Gastrocnemius medialis (tissue), 4 donors: ENCODE data around the gene MTMR4. TPM values are rescaled to one million over a fixed set of nuclear protein-coding genes. Genes with fewer than 3 reads are reported as not detected.

Experiments used
- ATAC-seq, 2 donors: fragments of 150-250 bp; one replicate each; pipeline ENCODE4 v1.9.1; 2016
- DNase-seq, 2 donors: peaks; one replicate each; pipeline ENCODE4 v3.0.0-alpha.2; 2019
- H3K27ac ChIP-seq, 4 donors: fragments of 200-600 bp; sonication (generic); 1 replicate in 1 of 4; 2 replicates in 3 of 4; pipeline ENCODE4 v1.5.1; 2016 to 2018; ENCODE audit warnings: mild to moderate bottlenecking in 2 of 4, moderate library complexity in 1 of 4
- H3K27me3 ChIP-seq, 3 donors: fragments of 200-600 bp; sonication (generic) in 2 of 3; 1 replicate in 1 of 3; 2 replicates in 2 of 3; pipeline versions ENCODE4 v1.5.1 to v1.6.0; 2016 to 2019; ENCODE audit warnings: mild to moderate bottlenecking in 1 of 3, moderate library complexity in 1 of 3
- H3K36me3 ChIP-seq, 2 donors: fragments of 200-600 bp; sonication (generic) in 1 of 2; one replicate each; pipeline ENCODE4 v1.5.1; 2017 to 2018
- H3K4me1 ChIP-seq, 2 donors: fragments of 200-600 bp; sonication (generic) in 1 of 2; one replicate each; pipeline ENCODE4 v1.5.1; 2016 to 2017; ENCODE audit warnings: mild to moderate bottlenecking in 2 of 2
- H3K4me3 ChIP-seq, 4 donors: fragments of 200-600 bp; sonication (generic) in 3 of 4; 1 replicate in 1 of 4; 2 replicates in 3 of 4; pipeline ENCODE4 v1.5.1; 2016 to 2019; ENCODE audit warnings: mild to moderate bottlenecking in 2 of 4
- H3K9me3 ChIP-seq, 3 donors: fragments of 200-600 bp; sonication (generic) in 2 of 3; 1 replicate in 1 of 3; 2 replicates in 2 of 3; pipeline ENCODE4 v1.5.1; 2016 to 2019
- CTCF ChIP-seq, 5 experiments: fragments of 450-650 bp in 3 of 5; fragments of 200-600 bp in 2 of 5; sonication (generic) in 2 of 5; IDR thresholded peaks in 4 of 5; conservative IDR thresholded peaks in 1 of 5; 1 replicate in 4 of 5; 2 replicates in 1 of 5; pipeline ENCODE4 v1.5.1; 2016 to 2019; ENCODE audit warnings: antibody characterized with exemption in 5 of 5, mild to moderate bottlenecking in 3 of 5, moderate library complexity in 3 of 5
- POLR2A ChIP-seq, 2 donors: fragments of 450-650 bp; IDR thresholded peaks; one replicate each; pipeline ENCODE4 v1.6.1; 2017; ENCODE audit warnings: antibody characterized with exemption in 2 of 2, mild to moderate bottlenecking in 2 of 2, moderate library complexity in 2 of 2
- in situ Hi-C, 4 donors: fragments of 200-750 bp; cut with MboI; loops; one replicate each; pipeline versions ENCODE4 v1.15.0 to v1.8.0; 2017; ENCODE audit warnings: low sequenced_read_pairs in 4 of 4
- intact Hi-C: fragments of 100-400 bp; cut with DNase I; formaldehyde crosslinking; loops from one replicate; pipeline ENCODE4 v1.15.1; 2023; ENCODE audit warnings: low total_unique reads
- total RNA-seq, 4 donors: library from RNA; depleted of rRNA; stranded (reverse); fragments of >200 nt; gene quantifications; one replicate each; pipeline versions ENCODE4 v1.1.0 to v1.2.3, GENCODE V29; 2016

Gene MTMR4
- total RNA-seq, 4 donors from 2014 or later, result 7.9 to 16.1 (median 11.1) TPM

GRCh38 chr17:58532555-58532951, 18.1 kb upstream of the MTMR4 start:
- H3K4me1 ChIP-seq, result peaks cover 6 to 7% of the 10 kb centered on the region in 2 donors
- in situ Hi-C loops (no loop called here), intact Hi-C loops (loop anchor here (5.0 kb wide), 1 partner anchor 160 kb away; the partner anchor contains the start of genes RAD51C and TEX14)
- H3K4me3 ChIP-seq, result peak overlapping the region; percentile 61 to 92 (median 66)
- no peaks in the 10 kb centered on the region for H3K9me3 ChIP-seq
- ATAC-seq, result peak in 1 of 2 donors; percentile 11
- no peaks in the 10 kb centered on the region for H3K36me3 ChIP-seq
- DNase-seq, result no peak
- no peak for TF ChIP-seq POLR2A (IDR thresholded peaks at IDR 0.05)
- peak overlapping the region in 2 of 4 donors; percentile 41 to 42 for H3K27ac ChIP-seq
- no peaks in the 10 kb centered on the region for H3K27me3 ChIP-seq

- DNase-seq (no peak), ATAC-seq (peak; percentile 57 to 76)
- Histone ChIP-seq H3K27me3 (no peaks in the 10 kb centered on the region), H3K36me3 (no peaks in the 10 kb centered on the region), H3K4me3 (peak overlapping the region; percentile 61 to 92 (median 66)), H3K9me3 (no peaks in the 10 kb centered on the region), H3K4me1 (peaks cover 6 to 7% of the 10 kb centered on the region in 2 donors), H3K27ac (peak overlapping the region in 3 of 4 donors; percentile 28 to 60 (median 41))
- TF ChIP-seq POLR2A (IDR thresholded peaks at IDR 0.05) (peak in 1 of 2 donors; percentile 17), CTCF (IDR thresholded peaks at IDR 0.05 in 4 of 5, conservative IDR thresholded peaks at IDR 0.05 in 1 of 5) (no peak)
- in situ Hi-C loops, result no loop called here
- intact Hi-C loops, result loop anchor here (5.0 kb wide), 1 partner anchor 160 kb away; the partner anchor contains the start of genes RAD51C and TEX14
Observed at GRCh38 chr17:58531661-58532554, 17.5 kb upstream of the MTMR4 start.

- no peak for DNase-seq
- Histone ChIP-seq H3K27me3 (no peaks in the 10 kb centered on the region), H3K36me3 (no peaks in the 10 kb centered on the region), H3K9me3 (no peaks in the 10 kb centered on the region), H3K4me1 (peaks cover 6 to 7% of the 10 kb centered on the region in 2 donors), H3K27ac (peak overlapping the region in 3 of 4 donors; percentile 27 to 60 (median 48)), H3K4me3 (peak overlapping the region in 3 of 4 donors; percentile 47 to 69 (median 61))
- intact Hi-C loops, result loop anchor here (5.0 kb wide), 1 partner anchor 161 kb away; the partner anchor contains the start of genes RAD51C and TEX14
- in situ Hi-C loops, result no loop called here
- ATAC-seq, result no peak
- TF ChIP-seq POLR2A (IDR thresholded peaks at IDR 0.05), result no peak
- TF ChIP-seq CTCF (IDR thresholded peaks at IDR 0.05 in 4 of 5, conservative IDR thresholded peaks at IDR 0.05 in 1 of 5), result no peak
Observed at GRCh38 chr17:58531122-58531521, 16.7 kb upstream of the MTMR4 start.

- H3K9me3 ChIP-seq, result no peaks in the 10 kb centered on the region
- TF ChIP-seq CTCF (IDR thresholded peaks at IDR 0.05 in 4 of 5, conservative IDR thresholded peaks at IDR 0.05 in 1 of 5), result no peak
- TF ChIP-seq POLR2A (IDR thresholded peaks at IDR 0.05), result no peak
- no peaks in the 10 kb centered on the region for H3K27me3 ChIP-seq
- no peak for ATAC-seq
- no peak for DNase-seq
- peak overlapping the region in 3 of 4 donors; percentile 9 to 60 (median 48) for H3K27ac ChIP-seq
- H3K4me3 ChIP-seq, result peak overlapping the region in 1 of 4 donors; percentile 61
- in situ Hi-C loops, result no loop called here
- peaks cover 6 to 7% of the 10 kb centered on the region in 2 donors for H3K4me1 ChIP-seq
- no peaks in the 10 kb centered on the region for H3K36me3 ChIP-seq
- intact Hi-C loops, result loop anchor here (5.0 kb wide), 1 partner anchor 162 kb away; the partner anchor contains the start of genes RAD51C and TEX14
Observed at GRCh38 chr17:58530655-58531054, 16.2 kb upstream of the MTMR4 start.

GRCh38 chr17:58529275-58529674, 14.8 kb upstream of the MTMR4 start:
- no peak for ATAC-seq
- in situ Hi-C loops, result loop anchor here in 2 of 4 donors (10.0 kb wide), 2 partner anchors 166 to 486 kb away; partner anchors contain the start of genes RAD51C (in 1 of the 2) and TEX14 (in 1 of the 2)
- TF ChIP-seq POLR2A (IDR thresholded peaks at IDR 0.05) (no peak), CTCF (IDR thresholded peaks at IDR 0.05 in 4 of 5, conservative IDR thresholded peaks at IDR 0.05 in 1 of 5) (no peak)
- Histone ChIP-seq H3K9me3 (no peaks in the 10 kb centered on the region), H3K4me1 (peaks cover 7 to 15% of the 10 kb centered on the region in 2 donors), H3K27me3 (no peaks in the 10 kb centered on the region), H3K4me3 (no peak overlapping the region), H3K36me3 (no peaks in the 10 kb centered on the region), H3K27ac (peak overlapping the region in 1 of 4 donors; percentile 38)
- intact Hi-C loops, result no loop called here
- DNase-seq, result no peak
